GM12892 (cell line): ENCODE results near the gene GPR32.
A peak's percentile ranks its signal among the peaks of the same experiment; 100 is the strongest.

Experiments
- DNase-seq: peaks from one replicate; pipeline ENCODE4 v3.0.0; 2011; ENCODE audit not compliant: insufficient read length
- FAIRE-seq: peaks from 2 replicates; lab custom pipeline; 2011; peaks lifted over from hg19 to GRCh38; lab: Jason Lieb, UNC
- POLR2A ChIP-seq: IDR thresholded peaks from 2 replicates; pipeline ENCODE4 v1.6.1; 2011; ENCODE audit warnings: low read depth, low read length, control low read depth
- POLR2AphosphoS5 ChIP-seq: IDR thresholded peaks from 2 replicates; pipeline ENCODE4 v1.6.1; 2011; ENCODE audit warnings: low read depth, low read length, control low read depth
- TAF1 ChIP-seq: IDR thresholded peaks from 2 replicates; pipeline ENCODE4 v1.6.1; 2011; ENCODE audit warnings: low read depth, mild to moderate bottlenecking, control low read depth, low read length, borderline replicate concordance

GPR32 gene

GRCh38 chr19:50793558-50794065, 23.3 kb downstream of the GPR32 start:
- FAIRE-seq (no peak), DNase-seq (no peak)
- TF ChIP-seq TAF1 (no peak), POLR2A (peak; percentile 45)

DNA sequence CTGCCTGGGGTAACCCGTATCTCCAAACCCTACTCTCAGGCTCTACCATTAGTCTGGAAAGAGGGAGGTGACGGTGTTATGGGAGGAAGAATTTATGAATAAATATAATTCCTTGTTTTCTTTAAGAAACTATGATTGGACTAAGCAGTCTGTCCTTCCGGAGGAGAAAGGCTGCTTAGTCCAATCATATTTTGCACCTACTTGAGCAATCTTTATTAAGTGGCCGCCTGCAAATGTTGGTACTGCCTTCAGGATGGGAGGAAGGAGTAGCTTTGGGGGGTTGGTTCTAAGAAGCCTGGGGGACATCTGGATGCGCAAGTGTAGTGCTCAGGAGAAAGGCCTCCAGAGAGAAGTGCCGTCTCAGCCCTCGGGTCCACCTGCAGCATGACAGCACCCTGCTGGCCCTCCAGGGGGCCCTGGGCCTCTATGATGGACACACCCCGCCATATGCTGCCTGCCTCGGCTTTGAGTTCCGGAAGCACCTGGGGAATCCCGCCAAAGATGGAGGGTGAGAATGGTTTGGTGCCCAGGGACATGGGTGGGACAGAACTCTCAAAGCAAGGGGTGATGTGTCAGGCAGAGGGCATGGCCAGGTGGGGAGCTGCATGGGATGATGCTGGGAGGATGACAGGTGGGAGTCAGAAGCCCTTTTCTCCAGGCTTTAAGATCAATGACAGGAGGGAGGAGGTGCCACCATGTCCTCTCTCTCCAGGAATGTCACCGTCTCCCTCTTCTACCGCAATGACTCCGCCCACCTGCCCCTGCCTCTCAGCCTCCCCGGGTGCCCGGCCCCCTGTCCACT, 24.0 kb downstream of the GPR32 start:
- TF ChIP-seq TAF1 (no peak), POLR2AphosphoS5 (peak; percentile 89; the same call in 1 of the 2 replicates), POLR2A (peak; percentile 74)
- DNase-seq (peak; percentile 63), FAIRE-seq (peak; percentile 82)

DNA sequence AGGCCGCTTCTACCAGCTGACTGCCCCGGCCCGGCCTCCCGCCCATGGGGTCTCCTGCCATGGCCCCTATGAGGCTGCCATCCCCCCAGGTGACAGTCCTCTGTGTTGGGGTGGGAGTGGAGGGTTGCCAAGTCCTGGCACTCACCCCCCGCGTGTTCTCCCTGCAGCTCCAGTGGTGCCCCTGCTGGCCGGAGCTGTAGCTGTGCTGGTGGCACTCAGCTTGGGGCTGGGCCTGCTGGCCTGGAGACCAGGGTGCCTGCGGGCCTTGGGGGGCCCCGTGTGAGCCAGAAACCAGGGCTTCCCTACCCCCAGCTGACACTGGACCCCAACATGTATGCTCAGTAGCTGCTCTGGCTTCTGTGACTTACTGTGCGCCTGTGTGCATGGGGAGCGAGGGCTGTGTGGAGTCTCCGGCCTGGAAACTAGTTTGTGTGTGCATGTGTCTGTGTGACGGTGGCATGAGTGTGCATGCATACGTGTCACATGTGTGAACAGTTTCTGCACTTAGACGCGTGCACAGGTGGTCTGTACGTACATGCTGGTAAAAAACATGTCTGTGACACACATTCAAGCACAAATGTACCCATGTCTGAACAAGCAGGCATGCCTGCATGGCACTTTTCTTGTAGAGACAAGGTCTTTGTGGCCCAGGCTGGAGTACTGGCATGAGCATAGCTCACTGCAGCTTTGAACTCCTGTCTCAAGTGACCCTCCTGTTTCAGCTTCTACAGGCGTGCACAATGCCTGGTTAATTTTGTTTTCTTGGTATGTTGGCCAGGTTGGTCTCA, 24.8 kb downstream of the GPR32 start:
- DNase-seq (no peak), FAIRE-seq (no peak)
- TF ChIP-seq TAF1 = no peak
- TF ChIP-seq POLR2A = peak; percentile 40
- TF ChIP-seq POLR2AphosphoS5 = peak; percentile 87

DNA sequence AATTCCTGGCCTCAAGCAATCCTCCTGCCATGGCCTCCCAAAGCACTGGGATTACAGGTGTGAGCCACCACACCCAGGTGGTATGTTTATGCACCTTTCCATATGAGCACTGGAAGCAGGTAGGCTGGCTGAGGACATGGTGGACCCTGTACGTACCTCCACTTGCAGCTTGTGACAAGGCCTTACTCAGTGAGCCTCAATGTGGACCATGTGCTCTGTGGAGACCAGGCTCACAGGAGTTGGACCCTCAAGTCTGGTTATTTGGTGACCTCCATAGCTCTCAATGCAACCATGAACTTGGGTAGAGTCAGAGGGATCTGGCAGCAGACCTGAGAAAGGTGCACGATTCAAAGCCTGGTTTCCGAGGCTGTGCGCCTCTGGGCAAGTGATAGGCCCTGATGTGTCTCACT, 25.4 kb downstream of the GPR32 start:
- peak; percentile 37 for TF ChIP-seq POLR2A
- no peak; the same call in 1 of the 2 replicates for TF ChIP-seq POLR2AphosphoS5
- TF ChIP-seq TAF1 = no peak
- FAIRE-seq (no peak), DNase-seq (no peak)

GRCh38 chr19:50796128-50796633, 25.9 kb downstream of the GPR32 start:
- FAIRE-seq (no peak), DNase-seq (no peak)
- no peak for TF ChIP-seq TAF1
- TF ChIP-seq POLR2AphosphoS5 = no peak
- TF ChIP-seq POLR2A = no peak; the same call in 1 of the 2 replicates

DNA sequence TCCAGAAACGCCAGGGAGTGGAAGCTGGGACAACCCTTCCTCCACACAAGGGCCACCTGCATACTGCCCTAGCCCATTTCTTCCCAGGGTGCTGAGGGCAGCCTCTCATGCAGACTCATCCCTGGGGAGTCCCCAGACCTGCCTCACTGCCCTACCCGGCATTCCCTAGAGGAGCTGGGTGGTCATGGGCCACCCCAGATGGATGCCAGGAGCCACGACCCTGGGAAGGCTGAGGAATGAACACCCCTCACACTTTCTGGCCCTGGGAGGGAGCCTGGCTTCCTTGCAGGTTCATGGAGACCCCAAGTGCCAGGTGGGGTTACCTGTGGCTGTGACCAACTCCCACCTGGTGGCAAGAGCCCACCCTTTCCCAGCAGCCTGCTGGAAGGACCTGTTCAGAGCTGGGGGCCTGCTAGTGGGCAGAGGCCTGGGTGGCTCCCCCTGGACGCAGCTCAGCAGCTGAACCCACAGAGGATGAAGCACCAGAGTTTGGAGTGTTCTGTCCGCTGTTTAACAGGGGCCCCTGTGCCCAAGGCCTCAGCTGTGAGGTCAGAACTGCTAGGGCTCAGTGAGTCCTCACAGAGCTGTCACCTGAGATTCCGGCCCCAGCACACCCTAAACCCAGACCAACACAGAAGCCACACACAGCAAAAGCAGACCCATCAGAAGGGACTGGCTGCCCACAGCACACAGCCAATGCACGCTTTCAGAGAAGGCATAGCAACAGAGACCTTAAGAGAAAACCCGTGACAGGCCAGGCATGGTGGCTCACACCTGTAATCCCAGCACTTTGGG, 26.6 kb downstream of the GPR32 start:
- FAIRE-seq = no peak
- peak; percentile 68 for TF ChIP-seq POLR2A
- peak; percentile 94 for TF ChIP-seq POLR2AphosphoS5
- TF ChIP-seq TAF1 = no peak

DNA sequence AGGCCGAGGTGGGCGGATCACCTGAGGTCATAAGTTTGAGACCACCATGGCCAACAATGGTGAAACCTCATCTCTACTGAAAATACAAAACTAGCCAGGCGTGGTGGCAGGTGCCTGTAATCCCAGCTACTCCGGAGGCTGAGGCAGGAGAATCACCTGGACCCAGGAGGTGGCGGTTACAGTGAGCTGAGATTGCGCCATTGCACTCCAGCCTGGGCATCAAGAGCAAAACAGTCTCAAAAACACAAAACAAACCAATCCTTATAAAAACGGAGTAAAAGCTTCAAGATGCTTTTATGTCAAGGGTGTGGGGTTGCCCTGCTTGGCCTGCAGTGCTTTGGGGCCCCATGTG, 27.1 kb downstream of the GPR32 start:
- DNase-seq (no peak), FAIRE-seq (no peak)
- TF ChIP-seq POLR2AphosphoS5 (no peak), TAF1 (no peak), POLR2A (no peak)

More for the DNA sequence above, 26.6 kb downstream of the GPR32 start:
- DNase-seq = no peak

GRCh38 chr19:50797781-50798658, 27.8 kb downstream of the GPR32 start:
- DNase-seq (no peak), FAIRE-seq (no peak)

DNA sequence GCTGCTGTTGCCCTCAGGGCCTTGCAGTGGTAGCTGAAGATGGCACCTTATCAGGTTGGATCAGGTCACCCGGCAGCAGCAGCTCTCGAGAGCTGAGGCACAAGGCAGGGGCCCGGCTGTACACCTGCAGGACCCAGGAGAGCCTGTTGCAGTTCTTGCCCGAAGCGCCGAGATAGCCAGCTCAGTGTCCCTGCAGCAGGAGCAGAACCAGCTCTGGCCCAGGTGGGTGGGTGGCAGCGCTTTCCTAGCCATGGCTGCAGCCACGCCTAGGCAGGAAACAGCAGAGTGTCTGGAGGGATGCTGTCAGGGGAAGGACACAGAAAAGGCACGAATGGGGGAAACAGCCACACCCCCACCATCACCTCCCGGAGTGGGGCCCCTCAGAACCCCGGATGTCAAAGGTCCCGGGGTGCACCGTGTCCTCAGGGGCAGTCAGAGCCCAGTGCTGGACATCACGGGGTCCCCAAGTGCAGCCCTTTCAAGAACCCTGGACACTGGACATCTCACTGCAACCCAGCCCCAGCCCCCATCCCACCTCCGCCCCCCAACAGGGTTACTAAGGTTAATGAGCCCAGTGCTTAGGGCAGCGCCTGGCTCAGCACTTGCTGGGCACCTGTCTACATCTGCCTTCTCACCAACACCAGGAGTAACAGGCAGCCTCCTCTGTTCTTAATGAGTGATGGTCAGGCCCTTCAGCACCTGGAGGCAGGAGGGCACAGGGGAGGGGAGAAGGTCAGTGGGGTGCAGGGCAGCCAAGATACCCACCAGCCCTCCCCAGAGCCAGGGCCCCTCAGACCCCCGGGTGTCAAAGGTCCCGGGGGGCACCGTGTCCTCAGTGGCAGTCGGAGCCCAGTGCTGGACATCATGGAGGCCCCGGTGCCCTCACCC, 28.6 kb downstream of the GPR32 start:
- FAIRE-seq (no peak), DNase-seq (no peak)
- TF ChIP-seq TAF1 (no peak), POLR2AphosphoS5 (peak; percentile 31)

More at GRCh38 chr19:50797781-50798658, 27.8 kb downstream of the GPR32 start:
- TF ChIP-seq POLR2A (peak; percentile 61), POLR2AphosphoS5 (peak; percentile 85), TAF1 (no peak)
